H1 (cell line): Measurements from ENCODE around the gene EPS8. TPM values are rescaled to one million over a fixed set of nuclear protein-coding genes. Genes with fewer than 3 reads are reported as not detected.

Source experiments
- CTCF ChIA-PET: fragments of 300-600 bp; sonication (Branson Sonifier 250); formaldehyde crosslinking; loops from one replicate; lab custom pipeline; 2021; ENCODE audit not compliant: partially characterized antibody; lab: Charles Lee
- POLR2A ChIA-PET: fragments of 300-600 bp; sonication (Branson Sonifier 250); formaldehyde crosslinking; loops from one replicate; lab custom pipeline; 2021; ENCODE audit warnings: inconsistent platforms; ENCODE audit not compliant: partially characterized antibody; lab: Charles Lee
- DNase-seq, 2 experiments: peaks; one replicate each; pipeline versions ENCODE4 v3.0.0 to v3.0.0-alpha.2; 2010 to 2022; ENCODE audit warnings: low spot score in 2 of 2, low read depth in 1 of 2, mixed read lengths in 1 of 2
- FAIRE-seq: peaks from 2 replicates; lab custom pipeline; 2011; peaks lifted over from hg19 to GRCh38; lab: Jason Lieb, UNC
- H2AFZ ChIP-seq: 2 replicates; pipeline ENCODE4 v1.8.1; 2012; ENCODE audit warnings: low read length, inconsistent platforms
- H2AK5ac ChIP-seq: 2 replicates; pipeline ENCODE4 v1.6.1; 2013; ENCODE audit warnings: low read depth, low read length
- H2BK120ac ChIP-seq: replicated peaks from 2 replicates; pipeline ENCODE3; 2013; ENCODE audit warnings: low read depth, low read length, inconsistent platforms
- H2BK12ac ChIP-seq: 2 replicates; pipeline ENCODE4 v1.6.1; 2013; ENCODE audit warnings: low read depth, low read length
- H2BK15ac ChIP-seq: 2 replicates; pipeline ENCODE4 v1.6.1; 2013; ENCODE audit warnings: low read length
- H2BK20ac ChIP-seq: 2 replicates; pipeline ENCODE4 v1.6.1; 2013; ENCODE audit warnings: low read length
- H2BK5ac ChIP-seq: 2 replicates; pipeline ENCODE4 v1.6.1; 2013; ENCODE audit warnings: low read depth, low read length
- H3K14ac ChIP-seq: 2 replicates; pipeline ENCODE4 v1.6.1; 2013; ENCODE audit warnings: inconsistent platforms; ENCODE audit not compliant: insufficient read length
- H3K18ac ChIP-seq: 2 replicates; pipeline ENCODE4 v1.6.1; 2013; ENCODE audit warnings: low read length; ENCODE audit errors: extremely low read depth
- H3K23ac ChIP-seq: 2 replicates; pipeline ENCODE4 v1.6.1; 2013; ENCODE audit warnings: inconsistent platforms; ENCODE audit not compliant: insufficient read length
- H3K23me2 ChIP-seq: 2 replicates; pipeline ENCODE4 v1.6.1; 2013; ENCODE audit warnings: low read depth, low read length
- H3K27ac ChIP-seq: 2 replicates; pipeline ENCODE4 v1.6.1; 2011; ENCODE audit warnings: low read depth, low read length, inconsistent platforms
- H3K27me3 ChIP-seq, 4 experiments: replicated peaks in 1 of 4; 1 replicate in 1 of 4; 2 replicates in 3 of 4; pipeline versions ENCODE4 v1.6.1 to v1.8.1; 2011 to 2013; ENCODE audit warnings: low read length in 3 of 4, mild to moderate bottlenecking in 3 of 4, inconsistent platforms in 2 of 4, mixed read lengths in 2 of 4, moderate library complexity in 1 of 4; ENCODE audit not compliant: control insufficient read depth in 3 of 4, insufficient read depth in 3 of 4; ENCODE audit errors: extremely low read depth in 1 of 4
- H3K36me3 ChIP-seq, 4 experiments: 2 replicates each; pipeline versions ENCODE4 v1.6.1 to v1.8.1; 2011 to 2013; ENCODE audit warnings: mild to moderate bottlenecking in 4 of 4, low read length in 3 of 4, moderate library complexity in 2 of 4, control low read depth in 1 of 4, inconsistent platforms in 1 of 4; ENCODE audit not compliant: insufficient read depth in 4 of 4, control insufficient read depth in 2 of 4
- H3K4ac ChIP-seq: replicated peaks from 2 replicates; pipeline ENCODE3; 2013; ENCODE audit warnings: low read length, low read depth, mixed read lengths, inconsistent platforms; ENCODE audit not compliant: insufficient read length
- H3K4me1 ChIP-seq, 4 experiments: replicated peaks in 1 of 4; 1 replicate in 1 of 4; 2 replicates in 3 of 4; pipeline versions ENCODE4 v1.6.1 to v1.8.1; 2011 to 2013; ENCODE audit warnings: low read length in 3 of 4, inconsistent platforms in 2 of 4, mixed read lengths in 1 of 4; ENCODE audit not compliant: insufficient read depth in 4 of 4, control insufficient read depth in 3 of 4
- H3K4me2 ChIP-seq, 2 experiments: 2 replicates each; pipeline versions ENCODE4 v1.6.1 to v1.8.1; 2011 to 2013; ENCODE audit warnings: low read depth in 2 of 2, low read length in 2 of 2, control low read depth in 1 of 2, inconsistent platforms in 1 of 2, mild to moderate bottlenecking in 1 of 2; ENCODE audit not compliant: insufficient read depth in 1 of 2
- H3K4me3 ChIP-seq, 4 experiments: fragments of 200-600, 300-600 bp in 1 of 4; sonication (generic), shearing (Covaris generic), sonication (Bioruptor Twin) in 1 of 4; 2 replicates each; pipeline versions ENCODE4 v1.5.1 to v1.8.1; 2011 to 2016; ENCODE audit warnings: low read length in 4 of 4, low read depth in 3 of 4, control low read depth in 2 of 4, inconsistent platforms in 2 of 4, mild to moderate bottlenecking in 2 of 4, mixed read lengths in 1 of 4, moderate library complexity in 1 of 4; ENCODE audit not compliant: insufficient read depth in 2 of 4; ENCODE audit errors: extremely low read depth in 1 of 4
- H3K56ac ChIP-seq: replicated peaks from 2 replicates; pipeline ENCODE3; 2013; ENCODE audit warnings: low read depth, mild to moderate bottlenecking, mixed read lengths, low read length, inconsistent platforms; ENCODE audit not compliant: insufficient read length
- H3K79me1 ChIP-seq: 2 replicates; pipeline ENCODE4 v1.6.1; 2013; ENCODE audit warnings: low read depth, low read length, control low read depth
- H3K79me2 ChIP-seq, 2 experiments: 2 replicates each; pipeline versions ENCODE4 v1.6.1 to v1.8.1; 2012 to 2013; ENCODE audit warnings: low read length in 2 of 2, mild to moderate bottlenecking in 2 of 2, inconsistent platforms in 1 of 2; ENCODE audit not compliant: insufficient read depth in 2 of 2, control insufficient read depth in 1 of 2
- H3K9ac ChIP-seq, 4 experiments: replicated peaks in 1 of 4; 1 replicate in 1 of 4; 2 replicates in 3 of 4; pipeline versions ENCODE4 v1.6.1 to v1.8.1; 2011 to 2013; ENCODE audit warnings: low read depth in 3 of 4, low read length in 3 of 4, control low read depth in 2 of 4, mild to moderate bottlenecking in 2 of 4, moderate library complexity in 2 of 4, inconsistent platforms in 1 of 4; ENCODE audit errors: extremely low read depth in 1 of 4
- H3K9me3 ChIP-seq, 2 experiments: 2 replicates each; pipeline versions ENCODE4 v1.6.1 to v1.8.1; 2012 to 2013; ENCODE audit warnings: mild to moderate bottlenecking in 2 of 2, moderate library complexity in 2 of 2, control low read depth in 1 of 2, inconsistent platforms in 1 of 2, low read depth in 1 of 2, low read length in 1 of 2, mixed read lengths in 1 of 2; ENCODE audit not compliant: insufficient read depth in 2 of 2
- H4K20me1 ChIP-seq, 2 experiments: replicated peaks in 1 of 2; 2 replicates each; pipeline versions ENCODE3 to v1.8.1; 2011 to 2013; ENCODE audit warnings: inconsistent platforms in 2 of 2, low read length in 2 of 2, mild to moderate bottlenecking in 1 of 2; ENCODE audit not compliant: insufficient read depth in 2 of 2, control insufficient read depth in 1 of 2
- H4K5ac ChIP-seq: 2 replicates; pipeline ENCODE4 v1.6.1; 2013; ENCODE audit warnings: low read length, low read depth, mixed read lengths, inconsistent platforms; ENCODE audit not compliant: insufficient read length
- H4K8ac ChIP-seq: 2 replicates; pipeline ENCODE4 v1.8.0; 2013; ENCODE audit warnings: mild to moderate bottlenecking, moderate library complexity, low read length, inconsistent platforms; ENCODE audit not compliant: insufficient read depth; ENCODE audit errors: extremely low read depth
- H4K91ac ChIP-seq: replicated peaks from 2 replicates; pipeline ENCODE3; 2013; ENCODE audit warnings: low read length, mixed read lengths, inconsistent platforms; ENCODE audit not compliant: insufficient read length
- ATF2 ChIP-seq: IDR thresholded peaks from 2 replicates; pipeline ENCODE4 v1.6.1; 2012; ENCODE audit warnings: low read length, inconsistent platforms
- CHD1 ChIP-seq: IDR thresholded peaks from 2 replicates; pipeline ENCODE4 v1.6.1; 2012; ENCODE audit warnings: low read depth, low read length, improper control_type of control experiment
- RFX5 ChIP-seq: IDR thresholded peaks from 2 replicates; pipeline ENCODE4 v1.6.1; 2011; ENCODE audit warnings: low read depth, low read length, improper control_type of control experiment, borderline replicate concordance
- polyA plus RNA-seq, 7 experiments: library from polyadenylated mRNA; depleted of rRNA in 3 of 7; stranded (reverse) in 5 of 7; unstranded in 2 of 7; fragments of >200 nt in 5 of 7; fragments of 200-250 nt in 2 of 7; gene quantifications; 1 replicate in 5 of 7; 2 replicates in 1 of 7; 4 replicates in 1 of 7; pipeline versions ENCODE4 v1.2.1 to v1.2.3, GENCODE V29; 2011 to 2013; ENCODE audit warnings: missing spikeins in 2 of 7, mixed read lengths in 2 of 7
- total RNA-seq: library from RNA; stranded (reverse); fragmentation: NEBNext Ultra II Directional; extraction: Animal tissue kit (Norgen Biotek cat#: 25700); gene quantifications from 2 replicates; pipeline ENCODE4 v1.2.1, GENCODE V29; 2021

Gene EPS8
- total and polyA plus RNA-seq, 2 of the 8 experiments (the other 6 are each of a cell fraction or from before 2014, with no cell fraction given), result 3.0 to 4.6 TPM

GRCh38 chr12:15687583-15687982 lies 101.6 kb downstream of the EPS8 start:
- no peaks in the 10 kb centered on the region for H3K36me3 ChIP-seq
- H3K4me3 ChIP-seq, result no peak overlapping the region
- no peak overlapping the region for H4K5ac ChIP-seq
- peaks cover 0 to 8% (median 5%) of the 10 kb centered on the region in 4 experiments; a peak in 4 of 7 replicates for H3K4me1 ChIP-seq
- H3K27ac ChIP-seq, result no peak overlapping the region
- H3K4ac ChIP-seq, result no peak overlapping the region
- H4K91ac ChIP-seq, result no peak overlapping the region
- H3K27me3 ChIP-seq, result no peaks in the 10 kb centered on the region
- H2BK5ac ChIP-seq, result no peak overlapping the region
- no peaks in the 10 kb centered on the region for H4K20me1 ChIP-seq
- DNase-seq, result no peak
- no peaks in the 10 kb centered on the region for H3K79me1 ChIP-seq
- no peak overlapping the region for H2BK15ac ChIP-seq
- no peak overlapping the region for H3K23ac ChIP-seq
- H2BK120ac ChIP-seq, result no peak overlapping the region
- no peak overlapping the region for H4K8ac ChIP-seq
- H3K9ac ChIP-seq, result no peak overlapping the region
- no peak overlapping the region for H2AFZ ChIP-seq
- no peak overlapping the region for H3K4me2 ChIP-seq
- no peak for TF ChIP-seq RFX5
- TF ChIP-seq ATF2, result no peak
- TF ChIP-seq CHD1, result no peak
- H3K9me3 ChIP-seq, result no peaks in the 10 kb centered on the region
- H2AK5ac ChIP-seq, result no peak overlapping the region
- POLR2A ChIA-PET, result no interaction called here
- H2BK20ac ChIP-seq, result no peak overlapping the region
- FAIRE-seq, result no peak
- no peak overlapping the region for H2BK12ac ChIP-seq
- CTCF ChIA-PET, result no interaction called here
- H3K79me2 ChIP-seq, result no peaks in the 10 kb centered on the region
- H3K23me2 ChIP-seq, result no peaks in the 10 kb centered on the region
- H3K14ac ChIP-seq, result no peak overlapping the region
- H3K18ac ChIP-seq, result no peak overlapping the region
- no peak overlapping the region for H3K56ac ChIP-seq
